ENCODE data around the gene KRTAP13-4.

KRTAP13-4 gene, protein sequence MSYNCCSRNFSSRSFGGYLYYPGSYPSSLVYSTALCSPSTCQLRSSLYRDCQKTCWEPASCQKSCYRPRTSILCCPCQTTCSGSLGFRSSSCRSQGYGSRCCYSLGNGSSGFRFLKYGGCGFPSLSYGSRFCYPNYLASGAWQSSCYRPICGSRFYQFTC

DNA sequence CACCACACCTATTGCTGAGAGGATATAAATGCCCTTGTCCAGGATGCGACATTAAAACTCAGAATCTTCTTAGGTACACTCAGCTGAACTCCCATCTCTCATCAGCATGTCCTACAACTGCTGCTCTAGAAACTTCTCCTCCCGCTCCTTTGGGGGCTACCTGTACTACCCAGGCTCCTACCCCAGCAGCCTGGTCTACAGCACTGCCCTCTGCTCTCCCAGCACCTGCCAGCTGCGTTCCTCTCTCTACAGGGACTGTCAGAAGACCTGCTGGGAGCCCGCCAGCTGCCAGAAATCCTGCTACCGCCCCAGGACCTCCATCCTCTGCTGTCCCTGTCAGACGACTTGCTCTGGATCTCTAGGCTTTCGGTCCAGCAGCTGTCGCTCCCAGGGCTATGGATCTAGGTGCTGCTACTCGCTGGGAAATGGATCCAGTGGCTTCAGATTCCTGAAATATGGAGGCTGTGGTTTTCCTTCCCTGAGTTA lies at the start of gene KRTAP13-4:
TSS of gene KRTAP13-4 (plus strand) at position 51 of the 486 bp plus-strand sequence. CDS start at position 107, 56 bp downstream.
- Histone ChIP-seq H3K4me3 (no peak within 1 kb of the TSS), H3K9me3 (no peaks in the 10 kb centered on the region), H3K27me3 (no peaks in the 10 kb centered on the region), H3K36me3 (no peaks in the 10 kb centered on the region), H3K4me1 (no peaks in the 10 kb centered on the region), H3K27ac (no peak within 1 kb of the TSS)
- TF ChIP-seq, protein P1, sequence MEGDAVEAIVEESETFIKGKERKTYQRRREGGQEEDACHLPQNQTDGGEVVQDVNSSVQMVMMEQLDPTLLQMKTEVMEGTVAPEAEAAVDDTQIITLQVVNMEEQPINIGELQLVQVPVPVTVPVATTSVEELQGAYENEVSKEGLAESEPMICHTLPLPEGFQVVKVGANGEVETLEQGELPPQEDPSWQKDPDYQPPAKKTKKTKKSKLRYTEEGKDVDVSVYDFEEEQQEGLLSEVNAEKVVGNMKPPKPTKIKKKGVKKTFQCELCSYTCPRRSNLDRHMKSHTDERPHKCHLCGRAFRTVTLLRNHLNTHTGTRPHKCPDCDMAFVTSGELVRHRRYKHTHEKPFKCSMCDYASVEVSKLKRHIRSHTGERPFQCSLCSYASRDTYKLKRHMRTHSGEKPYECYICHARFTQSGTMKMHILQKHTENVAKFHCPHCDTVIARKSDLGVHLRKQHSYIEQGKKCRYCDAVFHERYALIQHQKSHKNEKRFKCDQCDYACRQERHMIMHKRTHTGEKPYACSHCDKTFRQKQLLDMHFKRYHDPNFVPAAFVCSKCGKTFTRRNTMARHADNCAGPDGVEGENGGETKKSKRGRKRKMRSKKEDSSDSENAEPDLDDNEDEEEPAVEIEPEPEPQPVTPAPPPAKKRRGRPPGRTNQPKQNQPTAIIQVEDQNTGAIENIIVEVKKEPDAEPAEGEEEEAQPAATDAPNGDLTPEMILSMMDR (IDR thresholded peaks at IDR 0.05) = no peak
- intact Hi-C loops (cut with DNase I; ENCODE audit: low total_unique reads) = no loop called here
- no peak for DNase-seq

DNA sequence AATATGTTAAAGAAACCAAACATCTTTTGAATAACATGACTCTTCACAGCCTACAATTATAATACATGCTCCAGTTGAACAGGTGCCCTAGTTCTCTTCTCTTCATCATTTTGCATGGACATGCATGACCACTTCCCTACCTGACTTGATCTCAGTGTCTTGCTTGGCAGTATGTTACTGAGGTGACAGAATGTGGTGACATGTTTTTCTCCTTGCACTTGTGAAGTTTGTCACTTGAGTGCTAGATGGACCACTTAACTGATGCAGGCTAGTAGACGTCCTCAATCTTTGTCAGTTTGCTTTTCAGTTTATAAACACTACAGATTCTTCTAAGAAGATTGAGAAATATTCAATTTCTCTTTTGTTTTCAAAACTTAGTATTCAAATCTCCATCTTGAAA lies 47.8 kb upstream of the KRTAP13-4 start:
- no peak for DNase-seq
- H3K4me3 ChIP-seq = no peak overlapping the region
- no peaks in the 10 kb centered on the region for H3K4me1 ChIP-seq
- no peaks in the 10 kb centered on the region for H3K27me3 ChIP-seq
- no peaks in the 10 kb centered on the region for H3K36me3 ChIP-seq
- TF ChIP-seq, protein P1 (IDR thresholded peaks at IDR 0.05) = no peak
- intact Hi-C loops (cut with DNase I; ENCODE audit: low total_unique reads) = no loop called here
- H3K27ac ChIP-seq = no peak overlapping the region
- no peaks in the 10 kb centered on the region for H3K9me3 ChIP-seq

DNA sequence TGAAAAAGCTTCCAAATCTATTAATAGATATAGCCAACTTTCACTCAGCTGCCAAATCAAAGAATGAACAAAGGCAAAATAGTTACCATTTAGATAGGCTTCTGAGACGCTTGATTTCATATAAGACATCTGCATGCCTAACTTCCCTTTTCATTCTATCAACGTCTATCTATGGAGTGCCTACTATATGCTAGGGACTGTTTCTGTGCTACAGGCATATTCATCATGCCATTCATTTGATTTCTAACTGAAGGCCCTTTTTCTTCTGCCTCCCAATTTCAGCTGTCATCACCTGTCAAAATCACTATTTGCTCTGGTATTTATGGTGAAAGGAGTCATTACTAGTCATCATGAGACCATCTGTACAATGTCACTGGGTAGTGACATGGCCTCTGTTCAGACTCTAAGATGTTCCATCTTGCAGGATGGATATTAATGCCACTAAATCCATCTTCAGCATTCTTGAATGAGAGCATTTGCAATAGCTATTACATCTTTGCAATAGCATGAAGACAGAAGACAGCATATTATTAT lies 38.5 kb upstream of the KRTAP13-4 start:
- Histone ChIP-seq H3K9me3 (peaks cover 0 to 10% (median 0%) of the 10 kb centered on the region in 3 donors), H3K4me3 (no peak overlapping the region), H3K27ac (no peak overlapping the region), H3K36me3 (no peaks in the 10 kb centered on the region), H3K4me1 (no peaks in the 10 kb centered on the region), H3K27me3 (no peaks in the 10 kb centered on the region)
- intact Hi-C loops (cut with DNase I; ENCODE audit: low total_unique reads) = no loop called here
- DNase-seq = no peak
- TF ChIP-seq, protein P1 (IDR thresholded peaks at IDR 0.05) = no peak

DNA sequence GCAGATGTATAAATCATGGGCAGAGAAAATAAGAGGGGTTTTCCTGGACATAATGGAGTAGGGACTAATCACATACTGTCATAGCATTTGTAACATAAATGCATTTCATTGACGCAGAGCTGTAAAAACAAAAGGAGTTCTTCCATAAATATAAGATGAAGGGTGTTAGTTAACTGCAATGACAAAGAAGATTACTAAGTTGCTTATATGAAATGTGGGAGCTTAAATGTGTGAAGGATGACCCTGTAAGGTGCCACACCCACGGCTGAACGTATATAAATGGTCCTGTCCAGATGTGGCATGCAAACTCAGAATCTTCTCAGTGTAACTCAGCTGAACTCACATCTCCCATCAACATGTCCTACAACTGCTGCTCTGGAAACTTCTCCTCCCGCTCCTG lies 34.3 kb upstream of the KRTAP13-4 start, which contains the start of gene KRTAP13-1:
TSS of gene KRTAP13-1 (plus strand) at position 301 of the 400 bp plus-strand sequence. CDS start at position 357, 56 bp downstream.
- no peak for DNase-seq
- TF ChIP-seq, protein P1 (IDR thresholded peaks at IDR 0.05) = no peak

DNA sequence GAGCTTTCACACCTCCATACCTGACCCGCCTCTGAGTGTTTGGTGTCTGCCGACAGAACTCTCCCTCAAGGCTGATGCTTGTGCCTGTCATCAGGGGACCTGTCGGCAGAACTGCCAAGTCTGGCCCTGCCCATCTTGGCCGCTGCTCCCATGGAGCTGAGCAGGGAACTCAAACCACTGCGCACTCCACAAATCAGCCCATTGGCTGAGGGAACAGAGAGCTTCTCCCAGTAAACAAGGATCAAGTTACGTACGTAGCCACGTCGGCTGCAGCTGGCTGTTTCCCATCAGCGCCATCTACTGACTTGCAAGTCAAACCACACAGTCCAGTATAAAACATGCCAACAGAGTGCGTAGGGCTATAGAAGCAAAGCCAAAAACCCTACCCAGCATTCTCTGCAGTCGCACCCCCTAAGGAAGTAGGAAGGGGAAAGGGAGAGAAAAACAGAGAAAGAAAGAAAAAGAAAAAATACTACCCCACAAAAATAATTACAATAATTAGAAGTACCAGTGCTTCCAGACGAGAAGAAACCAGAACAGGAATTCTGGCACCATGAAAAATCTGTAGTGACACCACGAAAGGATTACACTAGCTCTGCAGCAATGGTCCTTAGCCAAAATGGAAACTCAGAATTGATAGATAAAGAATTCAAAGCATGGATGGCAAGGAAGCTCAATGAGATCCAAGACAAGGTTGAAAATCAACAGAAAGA lies 21.1 kb upstream of the KRTAP13-4 start:
- intact Hi-C loops (cut with DNase I; ENCODE audit: low total_unique reads) = no loop called here
- Histone ChIP-seq H3K9me3 (no peaks in the 10 kb centered on the region), H3K36me3 (no peaks in the 10 kb centered on the region), H3K27ac (no peak overlapping the region), H3K4me1 (no peaks in the 10 kb centered on the region), H3K4me3 (no peak overlapping the region), H3K27me3 (no peaks in the 10 kb centered on the region)
- DNase-seq = no peak
- TF ChIP-seq, protein P1 (IDR thresholded peaks at IDR 0.05) = peak; percentile 28 to 38

More for the DNA sequence above, 34.3 kb upstream of the KRTAP13-4 start, which contains the start of gene KRTAP13-1:
- intact Hi-C loops (cut with DNase I; ENCODE audit: low total_unique reads) = no loop called here
- no peaks in the 10 kb centered on the region for H3K4me1 ChIP-seq
- H3K27ac ChIP-seq = no peak within 1 kb of the TSS
- peaks cover 0 to 5% (median 0%) of the 10 kb centered on the region in 3 donors for H3K9me3 ChIP-seq
- no peaks in the 10 kb centered on the region for H3K27me3 ChIP-seq
- H3K4me3 ChIP-seq = no peak within 1 kb of the TSS
- H3K36me3 ChIP-seq = no peaks in the 10 kb centered on the region

Measured in tibial artery (tissue), 4 donors.